Measurements from ENCODE around the gene ROGDI.
"Not testable (repeated sequence)": the region's sequence is repeated elsewhere in the genome, so short reads cannot be mapped to it uniquely, and the experiment has no call there.

The ROGDI gene

GRCh38 chr16:4788910-4789309 is 13.5 kb downstream of the ROGDI start:
- no peak for DNase-seq

GRCh38 chr16:4788489-4788889 is 13.9 kb downstream of the ROGDI start:
- DNase-seq = no peak

GRCh38 chr16:4787627-4788482 is 14.6 kb downstream of the ROGDI start, which contains the start of gene SEPTIN12:
TSS of gene SEPTIN12 (minus strand) at chr16:4788345. CDS start at chr16:4787645, 700 bp downstream.
- DNase-seq = no peak

GRCh38 chr16:4787068-4787467 is 15.4 kb downstream of the ROGDI start:
- DNase-seq = no peak

GRCh38 chr16:4785758-4786433 is 16.5 kb downstream of the ROGDI start:
- no peak for DNase-seq

GRCh38 chr16:4784444-4784987 is 17.9 kb downstream of the ROGDI start:
- not testable (repeated sequence) for DNase-seq

GRCh38 chr16:4783951-4784336 is 18.5 kb downstream of the ROGDI start:
- DNase-seq = no peak

- DNase-seq = no peak
Observed at GRCh38 chr16:4783251-4783950, 19.0 kb downstream of the ROGDI start.

- no peak for DNase-seq
Observed at GRCh38 chr16:4780235-4780634, 22.2 kb downstream of the ROGDI start.

GRCh38 chr16:4778050-4778392 is 24.4 kb downstream of the ROGDI start:
- no peak for DNase-seq

- DNase-seq = no peak
Observed at GRCh38 chr16:4777339-4778049, 24.9 kb downstream of the ROGDI start.

- no peak for DNase-seq
Observed at GRCh38 chr16:4776141-4776705, 26.2 kb downstream of the ROGDI start.

GRCh38 chr16:4775005-4775404 is 27.4 kb downstream of the ROGDI start:
- no peak for DNase-seq

GRCh38 chr16:4772351-4772750 is 30.1 kb downstream of the ROGDI start:
- no peak for DNase-seq

GRCh38 chr16:4771646-4772045 is 30.8 kb downstream of the ROGDI start:
- DNase-seq = no peak

- no peak for DNase-seq
Observed at GRCh38 chr16:4769306-4769638, 33.2 kb downstream of the ROGDI start.

GRCh38 chr16:4768549-4769305 is 33.7 kb downstream of the ROGDI start:
- no peak for DNase-seq

GRCh38 chr16:4767872-4768548 is 34.4 kb downstream of the ROGDI start:
- DNase-seq = no peak

- DNase-seq = peak; percentile 80
Observed at GRCh38 chr16:4766875-4767628, 35.4 kb downstream of the ROGDI start, which contains the start of gene ZNF500. TSS of gene ZNF500 (minus strand) at chr16:4767162. CDS start at chr16:4765978, 1,184 bp downstream.
